IMR-90 (cell line): ENCODE data around the gene PGF. TPM values are rescaled to one million over a fixed set of nuclear protein-coding genes. Genes with fewer than 3 reads are reported as not detected.

Source experiments
- ATAC-seq: fragments of 200-7000 bp; cut with Tn5 transposase; 2 replicates; pipeline ENCODE4 v1.9.1; 2020; ENCODE audit warnings: low read depth, mild to moderate bottlenecking, moderate library complexity
- BruUV-seq: library from RNA; stranded (reverse); fragments of 400-500 nt; replicated peaks from 2 replicates; lab custom pipeline; 2021; lab: Mats Ljungman, UMichigan
- CTCF ChIA-PET: fragments of 300-600 bp; formaldehyde crosslinking; extraction: SDS; loops from one replicate; lab custom pipeline; 2021; ENCODE audit warnings: antibody characterized with exemption; lab: Yijun Ruan, JAX
- POLR2A ChIA-PET: fragments of 300-600 bp; sonication (Branson Sonifier 250); formaldehyde crosslinking; loops from one replicate; lab custom pipeline; 2022; ENCODE audit warnings: antibody characterized with exemption; ENCODE audit not compliant: unreplicated experiment; lab: Charles Lee
- DNase-seq: peaks from one replicate; pipeline ENCODE4 v3.0.0; 2013
- H2AFZ ChIP-seq: replicated peaks from 2 replicates; pipeline ENCODE3; 2013; ENCODE audit warnings: low read length, mild to moderate bottlenecking; ENCODE audit not compliant: poor library complexity
- H2AK5ac ChIP-seq: 2 replicates; pipeline ENCODE4 v1.6.1; 2013; ENCODE audit warnings: low read depth, low read length, inconsistent platforms
- H2AK9ac ChIP-seq: replicated peaks from 2 replicates; pipeline ENCODE3; 2013; ENCODE audit warnings: mild to moderate bottlenecking, low read depth, low read length, moderate library complexity; ENCODE audit not compliant: poor library complexity
- H2BK120ac ChIP-seq: 2 replicates; pipeline ENCODE4 v1.6.1; 2013; ENCODE audit warnings: low read depth, low read length, inconsistent platforms
- H2BK15ac ChIP-seq: 3 replicates; pipeline ENCODE4 v1.6.1; 2013; ENCODE audit warnings: low read depth, low read length, inconsistent platforms
- H2BK20ac ChIP-seq: 2 replicates; pipeline ENCODE4 v1.6.1; 2013; ENCODE audit warnings: low read depth, mild to moderate bottlenecking, inconsistent platforms, low read length, moderate library complexity
- H2BK5ac ChIP-seq: 2 replicates; pipeline ENCODE4 v1.6.1; 2013; ENCODE audit warnings: mild to moderate bottlenecking, low read depth, low read length, inconsistent platforms; ENCODE audit not compliant: poor library complexity, severe bottlenecking
- H3K14ac ChIP-seq: replicated peaks from 2 replicates; pipeline ENCODE4 v1.6.1; 2013; ENCODE audit warnings: low read depth, low read length, inconsistent platforms
- H3K18ac ChIP-seq: 2 replicates; pipeline ENCODE4 v1.6.1; 2013; ENCODE audit warnings: low read depth, low read length, control low read depth
- H3K23ac ChIP-seq: 2 replicates; pipeline ENCODE4 v1.6.1; 2013; ENCODE audit warnings: low read depth, low read length, inconsistent platforms
- H3K27ac ChIP-seq: 2 replicates; pipeline ENCODE4 v1.5.1; 2013; ENCODE audit warnings: mild to moderate bottlenecking, control low read depth, low read length; ENCODE audit not compliant: insufficient read depth
- H3K27me3 ChIP-seq: 2 replicates; pipeline ENCODE4 v1.6.1; 2013; ENCODE audit warnings: low read length; ENCODE audit not compliant: control insufficient read depth, insufficient read depth
- H3K36me3 ChIP-seq: 2 replicates; pipeline ENCODE4 v1.6.1; 2013; ENCODE audit warnings: low read length, mixed read lengths; ENCODE audit not compliant: control insufficient read depth, insufficient read depth
- H3K4ac ChIP-seq: 2 replicates; pipeline ENCODE4 v1.6.1; 2013; ENCODE audit warnings: low read depth, low read length, inconsistent platforms
- H3K4me1 ChIP-seq: 2 replicates; pipeline ENCODE4 v1.6.1; 2013; ENCODE audit warnings: low read length, mixed read lengths; ENCODE audit not compliant: control insufficient read depth, insufficient read depth
- H3K4me2 ChIP-seq: 2 replicates; pipeline ENCODE4 v1.6.1; 2013; ENCODE audit warnings: low read depth, mild to moderate bottlenecking, control low read depth, low read length, moderate library complexity
- H3K4me3 ChIP-seq: 2 replicates; pipeline ENCODE4 v1.5.1; 2013; ENCODE audit warnings: low read depth, mild to moderate bottlenecking, control low read depth, low read length, moderate library complexity; ENCODE audit not compliant: insufficient read depth
- H3K56ac ChIP-seq: 2 replicates; pipeline ENCODE4 v1.6.1; 2013; ENCODE audit warnings: low read length, inconsistent platforms; ENCODE audit not compliant: insufficient read depth; ENCODE audit errors: extremely low read depth
- H3K79me1 ChIP-seq, 2 experiments: 2 replicates each; pipeline ENCODE4 v1.6.1; 2013; ENCODE audit warnings: low read length in 2 of 2, inconsistent platforms in 1 of 2, low read depth in 1 of 2
- H3K9ac ChIP-seq: 2 replicates; pipeline ENCODE4 v1.6.1; 2013; ENCODE audit warnings: low read depth, low read length, control low read depth
- H3K9me1 ChIP-seq: 2 replicates; pipeline ENCODE4 v1.6.1; 2013; ENCODE audit warnings: low read length, inconsistent platforms; ENCODE audit not compliant: insufficient read depth
- H3K9me3 ChIP-seq: 2 replicates; pipeline ENCODE4 v1.6.1; 2013; ENCODE audit warnings: low read length; ENCODE audit not compliant: control insufficient read depth, insufficient read depth
- H4K20me1 ChIP-seq: 2 replicates; pipeline ENCODE4 v1.6.1; 2013; ENCODE audit warnings: low read length, inconsistent platforms; ENCODE audit not compliant: insufficient read depth
- H4K5ac ChIP-seq: 2 replicates; pipeline ENCODE4 v1.6.1; 2013; ENCODE audit warnings: mild to moderate bottlenecking, low read depth, low read length, control low read depth
- H4K8ac ChIP-seq, 2 experiments: 2 replicates each; pipeline ENCODE4 v1.6.1; 2013; ENCODE audit warnings: low read depth in 2 of 2, low read length in 2 of 2, control low read depth in 1 of 2, inconsistent platforms in 1 of 2
- H4K91ac ChIP-seq: 2 replicates; pipeline ENCODE4 v1.6.1; 2013; ENCODE audit warnings: low read depth, low read length, inconsistent platforms; ENCODE audit not compliant: insufficient read depth
- BHLHE40 ChIP-seq: fragments of 150-350 bp; IDR thresholded peaks from 2 replicates; pipeline ENCODE4 v1.6.1; 2016; ENCODE audit warnings: mild to moderate bottlenecking, low read depth, low read length
- CEBPB ChIP-seq: IDR thresholded peaks from 2 replicates; pipeline ENCODE4 v1.6.1; 2012; ENCODE audit warnings: low read depth, low read length, improper control_type of control experiment
- CHD1 ChIP-seq: IDR thresholded peaks from 2 replicates; pipeline ENCODE4 v1.6.1; 2012; ENCODE audit warnings: low read depth, low read length, improper control_type of control experiment
- CTCF ChIP-seq: conservative IDR thresholded peaks from 2 replicates; pipeline ENCODE4 v1.5.1; 2012; ENCODE audit warnings: mild to moderate bottlenecking, low read depth, low read length, improper control_type of control experiment
- FOS ChIP-seq: fragments of 150-350 bp; IDR thresholded peaks from 2 replicates; pipeline ENCODE4 v1.6.1; 2016; ENCODE audit warnings: low read depth, low read length
- MAFK ChIP-seq: IDR thresholded peaks from 2 replicates; pipeline ENCODE4 v1.6.1; 2012; ENCODE audit warnings: low read depth, low read length, improper control_type of control experiment
- MAZ ChIP-seq: IDR thresholded peaks from 2 replicates; pipeline ENCODE4 v1.6.1; 2012; ENCODE audit warnings: low read depth, mild to moderate bottlenecking, low read length, improper control_type of control experiment, moderate library complexity, borderline replicate concordance
- MXI1 ChIP-seq: IDR thresholded peaks from 2 replicates; pipeline ENCODE4 v1.6.1; 2012; ENCODE audit warnings: low read depth, mild to moderate bottlenecking, low read length, moderate library complexity, borderline replicate concordance
- NFE2L2 ChIP-seq: fragments of 150-350 bp; IDR thresholded peaks from 2 replicates; pipeline ENCODE4 v1.6.1; 2016; ENCODE audit warnings: low read depth, mild to moderate bottlenecking, low read length
- POLR2A ChIP-seq: IDR thresholded peaks from 2 replicates; pipeline ENCODE4 v1.6.1; 2012; ENCODE audit warnings: mild to moderate bottlenecking, low read depth, low read length
- RAD21 ChIP-seq: IDR thresholded peaks from 2 replicates; pipeline ENCODE4 v1.6.1; 2012; ENCODE audit warnings: low read length, improper control_type of control experiment
- RCOR1 ChIP-seq: IDR thresholded peaks from 2 replicates; pipeline ENCODE4 v1.6.1; 2012; ENCODE audit warnings: mild to moderate bottlenecking, low read length, improper control_type of control experiment; ENCODE audit not compliant: insufficient replicate concordance
- RFX5 ChIP-seq: IDR thresholded peaks from 2 replicates; pipeline ENCODE4 v1.8.0; 2012; ENCODE audit warnings: low read depth, mild to moderate bottlenecking, low read length, moderate library complexity
- SMC3 ChIP-seq: fragments of 150-350 bp; IDR thresholded peaks from 2 replicates; pipeline ENCODE4 v1.6.1; 2016; ENCODE audit warnings: low read depth, mild to moderate bottlenecking, antibody characterized with exemption, low read length, moderate library complexity
- USF2 ChIP-seq: fragments of 150-350 bp; IDR thresholded peaks from 2 replicates; pipeline ENCODE4 v1.6.1; 2017; ENCODE audit warnings: mild to moderate bottlenecking, antibody characterized with exemption, low read length, low read depth
- WGBS, 2 experiments: methylation state at CpG; one replicate each; pipeline versions ENCODE4 v1.1.5 to v1.1.7; 2013; ENCODE audit warnings: missing lambda C conversion rate in 2 of 2; ENCODE audit not compliant: insufficient read length in 1 of 2; ENCODE audit errors: extremely low coverage in 2 of 2; 5-methylcytosine and 5-hydroxymethylcytosine counted together
- dilution Hi-C: fragments of 300-500 bp; cut with HindIII; formaldehyde crosslinking; loops from one replicate; pipeline ENCODE4 v1.14.3; 2018; ENCODE audit warnings: low sequenced_read_pairs; ENCODE audit not compliant: unreplicated experiment
- in situ Hi-C: fragments of 300-500 bp; cut with MboI; formaldehyde crosslinking; loops from 3 replicates; pipeline ENCODE4 v1.14.3; 2019; ENCODE audit warnings: low sequenced_read_pairs, inconsistent platforms, mixed read lengths
- intact Hi-C: fragments of 100-400 bp; cut with micrococcal nuclease; formaldehyde crosslinking; loops from 2 replicates; pipeline ENCODE4 v1.10.0; 2022
- polyA plus RNA-seq, 3 experiments: library from polyadenylated mRNA; depleted of rRNA; stranded (reverse); fragments of >200 nt; gene quantifications; 2 replicates each; pipeline ENCODE4 v1.2.3, GENCODE V29; 2012; ENCODE audit warnings: low replicate concordance in 1 of 3
- total RNA-seq: library from RNA; depleted of rRNA; stranded (reverse); fragments of >200 nt; gene quantifications from 2 replicates; pipeline ENCODE4 v1.2.3, GENCODE V29; 2012

PGF gene
- total and polyA plus RNA-seq, 2 of the 4 experiments (the other 2 are of a cell fraction) = 0.36 to 0.39 TPM

GRCh38 chr14:74988993-74989392 lies 33.6 kb upstream of the PGF start:
- peak overlapping the region; percentile 46 for H2AK5ac ChIP-seq
- CTCF ChIA-PET = interaction anchor here (0.6 kb wide), 1 partner anchor 103 kb away, joined by 3 read pairs; no protein-coding TSS in a partner anchor
- ATAC-seq (no peak), DNase-seq (no peak)
- WGBS, 2 experiments = no CpG with 5 or more reads among the region's 1 CpG
- no peak overlapping the region for H2AFZ ChIP-seq
- no peak overlapping the region for H3K23ac ChIP-seq
- POLR2A ChIA-PET = no interaction called here
- in situ Hi-C loops = no loop called here
- H3K79me1 ChIP-seq = no peaks in the 10 kb centered on the region
- no peak overlapping the region for H3K4me3 ChIP-seq
- no peak overlapping the region for H2BK20ac ChIP-seq
- no peak overlapping the region for H3K56ac ChIP-seq
- TF ChIP-seq FOS = no peak
- no peak for TF ChIP-seq CEBPB
- TF ChIP-seq SMC3 = no peak
- no peak for TF ChIP-seq RCOR1
- TF ChIP-seq RFX5 = no peak
- no peak for TF ChIP-seq BHLHE40
- TF ChIP-seq RAD21 = no peak
- no peak for TF ChIP-seq MAFK
- no peak for TF ChIP-seq CHD1
- no peak for TF ChIP-seq POLR2A
- TF ChIP-seq MAZ = no peak
- TF ChIP-seq MXI1 = no peak
- TF ChIP-seq USF2 = no peak
- no peak for TF ChIP-seq NFE2L2
- TF ChIP-seq CTCF = no peak
- H3K4ac ChIP-seq = no peak overlapping the region
- BruUV-seq = no TSS peak
- no peaks in the 10 kb centered on the region for H4K20me1 ChIP-seq
- H3K27me3 ChIP-seq = no peaks in the 10 kb centered on the region
- no peaks in the 10 kb centered on the region for H3K9me3 ChIP-seq
- intact Hi-C loops = no loop called here
- H3K9ac ChIP-seq = no peak overlapping the region
- H2BK120ac ChIP-seq = no peak overlapping the region
- H4K8ac ChIP-seq = no peak overlapping the region
- no peak overlapping the region for H3K4me2 ChIP-seq
- H3K18ac ChIP-seq = no peak overlapping the region
- no peak overlapping the region for H3K14ac ChIP-seq
- no peak overlapping the region for H4K5ac ChIP-seq
- no peak overlapping the region for H2AK9ac ChIP-seq
- no peak overlapping the region for H2BK5ac ChIP-seq
- no peak overlapping the region for H4K91ac ChIP-seq
- no peak overlapping the region for H3K27ac ChIP-seq
- H3K36me3 ChIP-seq = no peaks in the 10 kb centered on the region
- no peak overlapping the region for H2BK15ac ChIP-seq
- H3K4me1 ChIP-seq = 0 out of 2 replicates have a peak, but pooled peaks cover 2% of the 10 kb centered on the region
- H3K9me1 ChIP-seq = peaks cover 6% of the 10 kb centered on the region; the same call in 1 of the 2 replicates
- dilution Hi-C loops = no loop called here
